ENCODE measurements around the gene ISG20.

Gene ISG20

DNA sequence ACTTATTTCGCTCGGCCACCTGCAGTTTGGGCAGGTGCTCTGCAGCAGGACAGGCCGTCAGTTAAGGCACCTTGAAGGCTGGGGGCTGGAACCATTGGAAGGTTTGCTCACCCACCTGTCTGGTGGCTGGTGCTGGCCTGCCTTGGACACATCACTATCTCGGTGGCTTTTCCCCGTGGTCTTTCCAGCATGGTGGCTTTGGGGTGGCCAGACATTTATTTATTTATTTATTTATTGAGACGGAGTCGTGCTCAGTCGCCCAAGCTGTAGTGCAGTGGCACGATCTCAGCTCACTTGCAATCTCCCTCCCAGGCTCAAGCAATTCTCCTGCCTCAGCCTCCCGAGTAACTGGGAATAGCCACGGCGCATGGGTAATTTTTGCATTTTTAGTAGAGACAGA is 11.7 kb downstream of the ISG20 start:
- Histone ChIP-seq H3K36me3 (ENCODE audit: control insufficient read depth, insufficient read depth, low read length) (no peaks in the 10 kb centered on the region), H3K4me2 (ENCODE audit: low read length) (no peak overlapping the region), H3K27me3 (ENCODE audit: control insufficient read depth, insufficient read depth, low read length) (no peaks in the 10 kb centered on the region), H3K9ac (no peak overlapping the region), H2AFZ (no peak overlapping the region), H3K4me3 (ENCODE audit: low read depth, low read length) (no peak overlapping the region), H3K9me3 (ENCODE audit: control insufficient read depth, low read length) (no peaks in the 10 kb centered on the region), H3K79me2 (no peaks in the 10 kb centered on the region), H3K4me1 (peaks cover 2% of the 10 kb centered on the region), H3K27ac (no peak overlapping the region)
- TF ChIP-seq, protein P1, sequence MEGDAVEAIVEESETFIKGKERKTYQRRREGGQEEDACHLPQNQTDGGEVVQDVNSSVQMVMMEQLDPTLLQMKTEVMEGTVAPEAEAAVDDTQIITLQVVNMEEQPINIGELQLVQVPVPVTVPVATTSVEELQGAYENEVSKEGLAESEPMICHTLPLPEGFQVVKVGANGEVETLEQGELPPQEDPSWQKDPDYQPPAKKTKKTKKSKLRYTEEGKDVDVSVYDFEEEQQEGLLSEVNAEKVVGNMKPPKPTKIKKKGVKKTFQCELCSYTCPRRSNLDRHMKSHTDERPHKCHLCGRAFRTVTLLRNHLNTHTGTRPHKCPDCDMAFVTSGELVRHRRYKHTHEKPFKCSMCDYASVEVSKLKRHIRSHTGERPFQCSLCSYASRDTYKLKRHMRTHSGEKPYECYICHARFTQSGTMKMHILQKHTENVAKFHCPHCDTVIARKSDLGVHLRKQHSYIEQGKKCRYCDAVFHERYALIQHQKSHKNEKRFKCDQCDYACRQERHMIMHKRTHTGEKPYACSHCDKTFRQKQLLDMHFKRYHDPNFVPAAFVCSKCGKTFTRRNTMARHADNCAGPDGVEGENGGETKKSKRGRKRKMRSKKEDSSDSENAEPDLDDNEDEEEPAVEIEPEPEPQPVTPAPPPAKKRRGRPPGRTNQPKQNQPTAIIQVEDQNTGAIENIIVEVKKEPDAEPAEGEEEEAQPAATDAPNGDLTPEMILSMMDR (IDR thresholded peaks at IDR 0.05): no peak

DNA sequence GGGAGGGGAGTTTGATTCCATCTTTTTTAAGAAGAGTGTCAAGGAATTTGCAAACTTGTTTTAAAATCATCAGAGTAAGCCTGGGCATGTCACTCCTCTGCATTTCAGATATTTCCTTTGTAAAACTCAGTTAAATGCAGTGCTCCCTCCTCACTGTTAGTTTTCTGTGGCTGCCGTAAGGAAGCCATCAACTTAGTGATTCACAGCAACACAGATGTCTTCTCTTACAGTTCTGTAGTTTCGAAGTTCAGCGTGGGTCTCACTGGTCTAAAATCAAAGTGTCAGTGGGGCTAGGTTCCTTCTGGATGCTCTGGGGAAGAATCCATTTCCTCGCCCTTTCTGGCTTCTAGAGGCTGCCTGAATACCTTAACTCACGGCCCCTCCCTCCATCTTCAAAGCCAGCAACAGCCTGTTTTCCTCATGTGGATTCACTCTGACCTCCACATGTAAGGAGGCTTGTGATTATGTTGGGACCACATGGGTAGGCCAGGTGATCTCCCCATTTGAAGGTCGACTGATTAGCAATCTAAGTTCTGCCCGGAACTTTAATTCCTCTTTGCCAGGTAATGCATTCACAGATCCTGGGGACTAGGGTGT is 12.4 kb downstream of the ISG20 start:
- Histone ChIP-seq H3K9me3 (ENCODE audit: control insufficient read depth, low read length) (no peaks in the 10 kb centered on the region), H3K36me3 (ENCODE audit: control insufficient read depth, insufficient read depth, low read length) (no peaks in the 10 kb centered on the region), H3K9ac (no peak overlapping the region), H3K27ac (no peak overlapping the region), H3K79me2 (no peaks in the 10 kb centered on the region), H3K4me3 (ENCODE audit: low read depth, low read length) (no peak overlapping the region), H3K4me1 (peaks cover 2% of the 10 kb centered on the region), H3K27me3 (ENCODE audit: control insufficient read depth, insufficient read depth, low read length) (no peaks in the 10 kb centered on the region), H3K4me2 (ENCODE audit: low read length) (no peak overlapping the region), H2AFZ (no peak overlapping the region)
- TF ChIP-seq, protein P1 (IDR thresholded peaks at IDR 0.05): no peak

DNA sequence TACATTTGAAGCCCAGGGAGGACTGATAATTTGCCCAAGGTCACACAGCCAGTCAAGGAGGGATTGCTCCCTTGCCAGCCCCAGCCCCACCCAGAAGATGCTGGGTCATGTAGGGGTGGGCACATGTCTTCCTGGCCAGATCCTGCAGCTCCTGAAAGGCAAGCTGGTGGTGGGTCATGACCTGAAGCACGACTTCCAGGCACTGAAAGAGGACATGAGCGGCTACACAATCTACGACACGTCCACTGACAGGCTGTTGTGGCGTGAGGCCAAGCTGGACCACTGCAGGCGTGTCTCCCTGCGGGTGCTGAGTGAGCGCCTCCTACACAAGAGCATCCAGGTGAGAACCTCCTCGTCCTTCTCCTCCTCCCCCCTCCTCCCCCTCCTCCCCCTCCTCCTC is 13.2 kb downstream of the ISG20 start:
- no peak overlapping the region for H3K9ac ChIP-seq
- no peaks in the 10 kb centered on the region for H3K9me3 ChIP-seq (ENCODE audit: control insufficient read depth, low read length)
- H3K4me3 ChIP-seq (ENCODE audit: low read depth, low read length): no peak overlapping the region
- no peak overlapping the region for H3K4me2 ChIP-seq (ENCODE audit: low read length)
- no peaks in the 10 kb centered on the region for H3K36me3 ChIP-seq (ENCODE audit: control insufficient read depth, insufficient read depth, low read length)
- no peaks in the 10 kb centered on the region for H3K79me2 ChIP-seq
- TF ChIP-seq, protein P1 (IDR thresholded peaks at IDR 0.05): no peak
- no peak overlapping the region for H2AFZ ChIP-seq
- peaks cover 2% of the 10 kb centered on the region for H3K4me1 ChIP-seq
- no peak overlapping the region for H3K27ac ChIP-seq
- H3K27me3 ChIP-seq (ENCODE audit: control insufficient read depth, insufficient read depth, low read length): no peaks in the 10 kb centered on the region

DNA sequence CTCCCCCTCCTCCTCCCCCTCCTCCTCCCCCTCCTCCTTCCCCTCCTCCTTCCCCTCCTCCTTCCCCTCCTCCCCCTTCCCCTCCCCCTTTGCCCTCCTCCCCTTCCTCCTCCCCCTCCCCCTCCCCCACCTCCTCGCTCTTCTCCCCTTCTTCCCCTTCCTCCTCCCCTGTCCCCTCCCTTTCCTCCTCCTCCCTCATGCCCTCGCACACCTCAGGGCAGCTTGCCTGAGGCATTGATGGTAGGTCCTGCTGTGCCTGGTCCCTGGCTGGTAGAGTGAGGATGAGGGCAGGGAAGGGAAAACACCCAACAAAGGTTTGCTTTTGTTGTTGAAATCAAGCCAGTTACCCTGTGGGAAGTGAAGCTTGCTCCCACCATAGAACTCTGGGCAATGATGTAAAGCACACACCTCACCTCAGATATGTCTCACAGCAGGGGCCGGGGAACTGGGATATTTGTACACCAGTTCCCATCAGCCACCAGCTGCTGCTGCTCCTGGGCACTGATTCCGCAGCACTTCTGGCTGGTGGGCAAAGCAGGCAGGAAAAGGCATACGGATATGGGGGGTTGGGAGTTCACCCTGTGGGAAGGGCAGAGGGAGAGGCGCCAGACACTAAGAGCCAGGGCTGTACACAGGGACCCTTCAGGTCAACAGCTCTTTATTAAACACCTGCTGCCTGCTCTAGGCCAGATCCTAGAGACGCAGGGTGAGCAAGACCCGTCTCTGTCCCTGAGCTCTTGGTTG is 13.8 kb downstream of the ISG20 start:
- TF ChIP-seq, protein P1 (IDR thresholded peaks at IDR 0.05): no peak

More for the DNA sequence above, 13.8 kb downstream of the ISG20 start:
- H3K4me2 ChIP-seq (ENCODE audit: low read length): no peak overlapping the region
- no peaks in the 10 kb centered on the region for H3K27me3 ChIP-seq (ENCODE audit: control insufficient read depth, insufficient read depth, low read length)
- H3K79me2 ChIP-seq: no peaks in the 10 kb centered on the region
- peaks cover 2% of the 10 kb centered on the region for H3K4me1 ChIP-seq
- H3K27ac ChIP-seq: no peak overlapping the region
- no peak overlapping the region for H3K9ac ChIP-seq
- no peak overlapping the region for H2AFZ ChIP-seq
- no peak overlapping the region for H3K4me3 ChIP-seq (ENCODE audit: low read depth, low read length)
- H3K9me3 ChIP-seq (ENCODE audit: control insufficient read depth, low read length): no peaks in the 10 kb centered on the region
- no peaks in the 10 kb centered on the region for H3K36me3 ChIP-seq (ENCODE audit: control insufficient read depth, insufficient read depth, low read length)
